K562 (cell line): Measurements from ENCODE around the gene PITHD1. TPM values are rescaled to one million over a fixed set of nuclear protein-coding genes. Genes with fewer than 3 reads are reported as not detected.

Experiments used
- ATF6 ChIP-seq: sonication (generic); formaldehyde crosslinking; IDR thresholded peaks from 2 replicates; pipeline ENCODE4 v1.4.0; 2020; ENCODE audit warnings: mild to moderate bottlenecking, missing genetic modification reagents
- CHAMP1 ChIP-seq: fragments of 450-650 bp; IDR thresholded peaks from 2 replicates; pipeline ENCODE4 v1.6.1; 2016; ENCODE audit warnings: mild to moderate bottlenecking
- E2F6 ChIP-seq, 2 experiments: IDR thresholded peaks; 2 replicates each; pipeline ENCODE4 v1.6.1; 2011; ENCODE audit warnings: borderline replicate concordance in 1 of 2, control low read depth in 1 of 2, low read depth in 1 of 2, low read length in 1 of 2, mild to moderate bottlenecking in 1 of 2, mixed read lengths in 1 of 2, moderate library complexity in 1 of 2; ENCODE audit not compliant: insufficient read depth in 1 of 2, insufficient read length in 1 of 2, poor library complexity in 1 of 2, severe bottlenecking in 1 of 2; ENCODE audit errors: extremely low read depth in 1 of 2
- ELF1 ChIP-seq: fragments of 200-800 bp; sonication (Bioruptor generic); IDR thresholded peaks from 2 replicates; pipeline ENCODE4 v1.6.1; 2016; ENCODE audit warnings: missing genetic modification characterization, missing compliant biosample characterization
- MECOM ChIP-seq: fragments of 250-450 bp; sonication (Bioruptor Pico); IDR thresholded peaks from 2 replicates; pipeline ENCODE4 v1.8.0; 2022; ENCODE audit warnings: inconsistent platforms
- MLLT1 ChIP-seq, 2 experiments: fragments of 450-650 bp; IDR thresholded peaks; 2 replicates each; pipeline ENCODE4 v1.6.1; 2016
- PCBP1 ChIP-seq: fragments of 200-400 bp; formaldehyde crosslinking; IDR thresholded peaks from 2 replicates; pipeline ENCODE4 v1.6.1; 2018; ENCODE audit warnings: mild to moderate bottlenecking, low read depth, low read length; ENCODE audit not compliant: poor library complexity, severe bottlenecking
- SIN3A ChIP-seq, 2 experiments: fragments of 150-350 bp in 1 of 2; IDR thresholded peaks; 2 replicates each; pipeline ENCODE4 v1.6.1; 2011 to 2016; ENCODE audit warnings: borderline replicate concordance in 2 of 2, low read depth in 2 of 2, low read length in 2 of 2, mild to moderate bottlenecking in 2 of 2, moderate library complexity in 2 of 2; ENCODE audit not compliant: control insufficient read depth in 1 of 2
- TAF15 ChIP-seq: fragments of 200-400 bp; formaldehyde crosslinking; IDR thresholded peaks from 2 replicates; pipeline ENCODE4 v1.6.1; 2017; ENCODE audit warnings: mild to moderate bottlenecking, low read depth, low read length, moderate library complexity
- TRIM24 ChIP-seq, 2 experiments: fragments of 450-650 bp; IDR thresholded peaks; 2 replicates each; pipeline ENCODE4 v1.6.1; 2016
- VEZF1 ChIP-seq: fragments of 200-800 bp; sonication (Bioruptor generic); IDR thresholded peaks from 2 replicates; pipeline ENCODE4 v1.6.1; 2017; ENCODE audit warnings: missing genetic modification characterization, missing compliant biosample characterization
- XRCC5 ChIP-seq: fragments of 200-400 bp; formaldehyde crosslinking; IDR thresholded peaks from 2 replicates; pipeline ENCODE4 v1.6.1; 2017; ENCODE audit warnings: low read depth, mild to moderate bottlenecking, low read length
- ZKSCAN8 ChIP-seq: fragments of 200-800 bp; sonication (Bioruptor generic); IDR thresholded peaks from 2 replicates; pipeline ENCODE4 v1.6.1; 2016; ENCODE audit warnings: missing genetic modification characterization, missing compliant biosample characterization
- ZNF146 ChIP-seq: IDR thresholded peaks from one replicate; pipeline ENCODE4 v1.6.1; 2018; ENCODE audit warnings: missing compliant biosample characterization; ENCODE audit not compliant: unreplicated experiment
- ZNF41 ChIP-seq: fragments of 250-450 bp; sonication (Bioruptor Pico); conservative IDR thresholded peaks from 2 replicates; pipeline ENCODE4 v1.4.0; 2020; ENCODE audit warnings: mild to moderate bottlenecking
- polyA plus RNA-seq, 8 experiments: library from polyadenylated mRNA; depleted of rRNA in 4 of 8; stranded (reverse) in 5 of 8; unstranded in 3 of 8; fragments of >200 nt; fragmentation: Nextera tagmentation in 2 of 8; fragmentation: Illumina TruSeq in 1 of 8; extraction: Ambion mirVana in 2 of 8; extraction: Trizol in 1 of 8; gene quantifications; 2 replicates each; pipeline versions ENCODE4 v1.2.1 to v1.2.3, GENCODE V29; 2011 to 2014; ENCODE audit warnings: inconsistent platforms in 1 of 8, missing spikeins in 1 of 8
- total RNA-seq, 7 experiments: library from RNA; depleted of rRNA in 6 of 7; stranded (reverse); fragments of >200 nt in 6 of 7; fragmentation: Illumina TruSeq in 2 of 7; extraction: Trizol in 2 of 7; gene quantifications; 2 replicates each; pipeline versions ENCODE4 v1.2.1 to v1.2.3, GENCODE V29; 2011 to 2021; ENCODE audit warnings: low replicate concordance in 1 of 7

PITHD1 gene
- total and polyA plus RNA-seq, 9 of the 15 experiments (the other 6 are each of a cell fraction or from before 2014, with no cell fraction given), result 46.5 to 175 (median 149) TPM

DNA sequence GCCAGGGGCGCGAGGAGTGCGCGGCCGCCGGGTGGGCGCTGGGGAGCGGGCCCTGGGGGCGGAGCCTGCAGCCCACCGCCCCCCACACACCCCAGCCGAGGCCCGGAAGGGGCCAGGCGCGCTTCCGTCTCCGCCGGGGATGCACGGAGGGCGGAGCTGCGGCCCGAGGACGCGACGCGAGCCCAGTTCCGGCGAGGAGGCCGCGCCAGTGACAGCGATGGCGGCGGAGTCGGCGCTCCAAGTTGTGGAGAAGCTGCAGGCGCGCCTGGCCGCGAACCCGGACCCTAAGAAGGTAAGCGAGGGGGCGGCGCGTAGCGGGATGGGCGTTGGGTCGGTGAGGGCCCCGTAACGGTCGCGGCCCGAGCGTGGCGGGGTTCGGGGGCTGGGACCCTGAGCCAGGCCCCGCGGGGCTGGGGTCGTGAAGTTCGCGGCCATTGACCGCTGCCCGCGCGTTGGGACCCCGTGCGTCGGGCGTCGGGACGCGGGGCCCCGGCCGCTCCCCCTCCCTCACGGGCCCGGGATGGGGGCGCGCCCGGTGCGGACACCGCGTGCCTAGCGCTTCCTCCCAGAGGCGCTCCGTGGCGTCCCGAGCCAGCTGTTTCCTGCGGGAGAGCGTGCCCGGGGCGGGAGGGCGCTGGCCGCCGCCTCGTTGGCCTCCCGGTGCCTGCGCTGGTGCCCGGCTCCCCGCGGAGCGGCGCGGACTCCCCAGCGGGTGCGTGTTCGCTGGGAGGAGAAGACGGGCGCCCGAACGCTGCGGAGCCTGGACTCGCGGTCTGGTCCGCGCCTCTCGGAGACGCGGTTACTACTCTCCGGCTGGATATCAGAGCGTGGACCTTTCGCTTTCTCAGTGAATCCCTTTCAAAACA lies 34.7 kb upstream of the PITHD1 start, which contains the start of gene ELOA (continued):
- no peak for TF ChIP-seq TRIM24 (IDR thresholded peaks at IDR 0.05)
- TF ChIP-seq ATF6 (CRISPR knock-in tag), result no peak
- TF ChIP-seq MLLT1 (IDR thresholded peaks at IDR 0.05), result no peak
- TF ChIP-seq TAF15, result no peak
- TF ChIP-seq PCBP1, result peak; percentile 83
- peak; percentile 22; the same call in 1 of the 2 replicates for TF ChIP-seq XRCC5
- peak; percentile 88 for TF ChIP-seq VEZF1
- TF ChIP-seq ELF1 (tag), result peak; percentile 89
- no peak for TF ChIP-seq ZKSCAN8 (CRISPR knock-in tag)
- peak in 1 of 2 experiments; percentile 98; a peak in 3 of 4 replicates for TF ChIP-seq SIN3A (IDR thresholded peaks at IDR 0.05; ENCODE audit: borderline replicate concordance in 2 of 2, control insufficient read depth in 1 of 2, low read depth in 2 of 2, low read length in 2 of 2)
- no peak for TF ChIP-seq ZNF146 (CRISPR knock-in tag)
- TF ChIP-seq ZNF41 (CRISPR knock-in tag), result no peak
- no peak for TF ChIP-seq MECOM (CRISPR knock-in tag)
- peak; percentile 42 to 87 for TF ChIP-seq E2F6 (IDR thresholded peaks at IDR 0.05; ENCODE audit: borderline replicate concordance in 1 of 2, extremely low read depth in 1 of 2, insufficient read depth in 1 of 2, insufficient read length in 1 of 2, low read depth in 1 of 2, low read length in 1 of 2, poor library complexity in 1 of 2, severe bottlenecking in 1 of 2)
- no peak for TF ChIP-seq CHAMP1
